ENCODE results near the gene FAU. TPM values are rescaled to one million over a fixed set of nuclear protein-coding genes. Genes with fewer than 3 reads are reported as not detected.

Gene FAU
- total RNA-seq = 1,048 and 1,049 TPM in 2 replicates

- Mint-ChIP-seq H3K4me1 (peaks cover 37% of the 10 kb centered on the region), H3K9me3 (no peaks in the 10 kb centered on the region), H3K27me3 (no peaks in the 10 kb centered on the region), H3K27ac (peak within 1 kb of the TSS; percentile 100), H3K4me3 (peak within 1 kb of the TSS; percentile 100), H3K36me3 (ENCODE audit: low read depth) (peaks cover 66% of the 10 kb centered on the region)
- intact Hi-C loops (cut with micrococcal nuclease) = loop anchor here (1.0 kb wide), 5 partner anchors 12 to 205 kb away; partner anchors contain the start of genes ATG2A, CDCA5, POLA2 and SYVN1
- DNase-seq = peak; percentile 100
Observed at GRCh38 chr11:65121865-65122696, at the start of gene FAU, which contains the start of gene MRPL49. TSS of gene FAU (minus strand) at chr11:65122134. CDS start at chr11:65121813, 321 bp downstream. TSS of gene MRPL49 (plus strand) at chr11:65122321. CDS start at chr11:65122347, 26 bp downstream.

GRCh38 chr11:65170058-65170534, 48.2 kb upstream of the FAU start, which contains the start of gene SPDYC:
TSS of gene SPDYC (plus strand) at chr11:65170233. CDS start at chr11:65171358, 1,125 bp downstream.
- H3K4me3 Mint-ChIP-seq = no peak within 1 kb of the TSS
- peaks cover 3% of the 10 kb centered on the region for H3K27me3 Mint-ChIP-seq
- peaks cover 10% of the 10 kb centered on the region for H3K4me1 Mint-ChIP-seq
- H3K27ac Mint-ChIP-seq = peak within 1 kb of the TSS; percentile 87
- no peak for DNase-seq
- intact Hi-C loops (cut with micrococcal nuclease) = no loop called here
- no peaks in the 10 kb centered on the region for H3K9me3 Mint-ChIP-seq
- no peaks in the 10 kb centered on the region for H3K36me3 Mint-ChIP-seq (ENCODE audit: low read depth)

GRCh38 chr11:65169164-65169641, 47.3 kb upstream of the FAU start:
- no peak overlapping the region for H3K4me3 Mint-ChIP-seq
- DNase-seq = peak; percentile 62
- H3K4me1 Mint-ChIP-seq = peaks cover 10% of the 10 kb centered on the region
- intact Hi-C loops (cut with micrococcal nuclease) = no loop called here
- peak overlapping the region; percentile 87 for H3K27ac Mint-ChIP-seq
- H3K36me3 Mint-ChIP-seq (ENCODE audit: low read depth) = no peaks in the 10 kb centered on the region
- H3K27me3 Mint-ChIP-seq = peaks cover 3% of the 10 kb centered on the region
- H3K9me3 Mint-ChIP-seq = no peaks in the 10 kb centered on the region

- no peaks in the 10 kb centered on the region for H3K9me3 Mint-ChIP-seq
- H3K4me1 Mint-ChIP-seq = peaks cover 10% of the 10 kb centered on the region
- H3K27ac Mint-ChIP-seq = no peak overlapping the region
- no peak for DNase-seq
- no peak overlapping the region for H3K4me3 Mint-ChIP-seq
- intact Hi-C loops (cut with micrococcal nuclease) = no loop called here
- H3K36me3 Mint-ChIP-seq (ENCODE audit: low read depth) = no peaks in the 10 kb centered on the region
- peaks cover 3% of the 10 kb centered on the region for H3K27me3 Mint-ChIP-seq
Observed at GRCh38 chr11:65167656-65168055, 45.7 kb upstream of the FAU start.

- no peak for DNase-seq
- H3K4me1 Mint-ChIP-seq = peaks cover 10% of the 10 kb centered on the region
- H3K9me3 Mint-ChIP-seq = no peaks in the 10 kb centered on the region
- no peaks in the 10 kb centered on the region for H3K36me3 Mint-ChIP-seq (ENCODE audit: low read depth)
- H3K27me3 Mint-ChIP-seq = peaks cover 3% of the 10 kb centered on the region
- intact Hi-C loops (cut with micrococcal nuclease) = no loop called here
- H3K27ac Mint-ChIP-seq = no peak overlapping the region
- H3K4me3 Mint-ChIP-seq = no peak overlapping the region
Observed at GRCh38 chr11:65166893-65167292, 45.0 kb upstream of the FAU start.

- no peak overlapping the region for H3K27ac Mint-ChIP-seq
- no peaks in the 10 kb centered on the region for H3K9me3 Mint-ChIP-seq
- H3K4me1 Mint-ChIP-seq = peaks cover 10% of the 10 kb centered on the region
- H3K36me3 Mint-ChIP-seq (ENCODE audit: low read depth) = no peaks in the 10 kb centered on the region
- H3K4me3 Mint-ChIP-seq = no peak overlapping the region
- no peak for DNase-seq
- peaks cover 7% of the 10 kb centered on the region for H3K27me3 Mint-ChIP-seq
- intact Hi-C loops (cut with micrococcal nuclease) = no loop called here
Observed at GRCh38 chr11:65165410-65166317, 43.7 kb upstream of the FAU start.

- H3K36me3 Mint-ChIP-seq (ENCODE audit: low read depth) = no peaks in the 10 kb centered on the region
- no peak overlapping the region for H3K4me3 Mint-ChIP-seq
- H3K27me3 Mint-ChIP-seq = peaks cover 14% of the 10 kb centered on the region
- no peak overlapping the region for H3K27ac Mint-ChIP-seq
- no peak for DNase-seq
- H3K9me3 Mint-ChIP-seq = no peaks in the 10 kb centered on the region
- intact Hi-C loops (cut with micrococcal nuclease) = no loop called here
- H3K4me1 Mint-ChIP-seq = peaks cover 3% of the 10 kb centered on the region
Observed at GRCh38 chr11:65163684-65164083, 41.8 kb upstream of the FAU start.

GRCh38 chr11:65160643-65161042, 38.7 kb upstream of the FAU start:
- intact Hi-C loops (cut with micrococcal nuclease) = no loop called here
- Mint-ChIP-seq H3K4me3 (no peak overlapping the region), H3K4me1 (no peaks in the 10 kb centered on the region), H3K9me3 (no peaks in the 10 kb centered on the region), H3K27ac (no peak overlapping the region), H3K36me3 (ENCODE audit: low read depth) (no peaks in the 10 kb centered on the region), H3K27me3 (peaks cover 13% of the 10 kb centered on the region)
- no peak for DNase-seq

- H3K4me3 Mint-ChIP-seq = no peak overlapping the region
- no peaks in the 10 kb centered on the region for H3K36me3 Mint-ChIP-seq (ENCODE audit: low read depth)
- intact Hi-C loops (cut with micrococcal nuclease) = no loop called here
- peaks cover 11% of the 10 kb centered on the region for H3K27me3 Mint-ChIP-seq
- H3K27ac Mint-ChIP-seq = no peak overlapping the region
- no peak for DNase-seq
- no peaks in the 10 kb centered on the region for H3K4me1 Mint-ChIP-seq
- no peaks in the 10 kb centered on the region for H3K9me3 Mint-ChIP-seq
Observed at GRCh38 chr11:65159012-65159411, 37.1 kb upstream of the FAU start.

GRCh38 chr11:65157336-65157735, 35.4 kb upstream of the FAU start:
- Mint-ChIP-seq H3K9me3 (no peaks in the 10 kb centered on the region), H3K27me3 (peaks cover 19% of the 10 kb centered on the region), H3K27ac (no peak overlapping the region), H3K4me3 (no peak overlapping the region), H3K36me3 (ENCODE audit: low read depth) (no peaks in the 10 kb centered on the region), H3K4me1 (peaks cover 2% of the 10 kb centered on the region)
- DNase-seq = no peak
- intact Hi-C loops (cut with micrococcal nuclease) = no loop called here

- no peak for DNase-seq
- no peak overlapping the region for H3K27ac Mint-ChIP-seq
- intact Hi-C loops (cut with micrococcal nuclease) = no loop called here
- H3K36me3 Mint-ChIP-seq (ENCODE audit: low read depth) = no peaks in the 10 kb centered on the region
- peaks cover 4% of the 10 kb centered on the region for H3K4me1 Mint-ChIP-seq
- no peak overlapping the region for H3K4me3 Mint-ChIP-seq
- peaks cover 19% of the 10 kb centered on the region for H3K27me3 Mint-ChIP-seq
- no peaks in the 10 kb centered on the region for H3K9me3 Mint-ChIP-seq
Observed at GRCh38 chr11:65156926-65157325, 35.0 kb upstream of the FAU start.

- intact Hi-C loops (cut with micrococcal nuclease) = no loop called here
- DNase-seq = no peak
- H3K9me3 Mint-ChIP-seq = no peaks in the 10 kb centered on the region
Observed at GRCh38 chr11:65156256-65156655, 34.3 kb upstream of the FAU start.

GRCh38 chr11:65152122-65152521, 30.2 kb upstream of the FAU start:
- intact Hi-C loops (cut with micrococcal nuclease) = no loop called here
- Mint-ChIP-seq H3K4me3 (no peak overlapping the region), H3K4me1 (peaks cover 11% of the 10 kb centered on the region), H3K36me3 (ENCODE audit: low read depth) (no peaks in the 10 kb centered on the region), H3K27ac (peak overlapping the region; percentile 13), H3K9me3 (no peaks in the 10 kb centered on the region), H3K27me3 (peaks cover 14% of the 10 kb centered on the region)
- no peak for DNase-seq

More at GRCh38 chr11:65156256-65156655, 34.3 kb upstream of the FAU start:
- Mint-ChIP-seq H3K4me1 (peaks cover 6% of the 10 kb centered on the region), H3K36me3 (ENCODE audit: low read depth) (no peaks in the 10 kb centered on the region), H3K27me3 (peaks cover 20% of the 10 kb centered on the region), H3K4me3 (no peak overlapping the region), H3K27ac (no peak overlapping the region)
